ENCODE results near the gene SAP30BP.
A peak's percentile ranks its signal among the peaks of the same experiment; 100 is the strongest.

SAP30BP gene

DNA sequence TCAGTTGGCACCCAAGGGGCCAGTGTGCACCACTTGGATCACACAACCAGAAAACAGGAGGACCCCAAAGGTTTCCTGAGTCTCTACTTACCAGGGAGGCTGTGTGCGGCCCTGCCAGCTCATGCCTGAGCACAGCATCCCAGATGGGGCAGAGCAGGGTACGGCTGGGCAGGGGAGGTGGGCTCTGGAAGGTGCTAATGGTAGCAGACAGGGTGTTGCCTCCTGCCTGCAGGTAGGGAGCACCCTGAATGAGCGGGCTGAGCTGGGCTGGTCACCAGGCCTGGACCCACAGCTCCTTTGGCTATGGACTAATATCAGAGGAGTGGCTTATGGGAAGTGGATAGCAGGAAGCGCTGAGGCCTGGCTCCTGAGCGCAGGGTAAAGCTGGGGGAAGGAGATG is 14.8 kb upstream of the SAP30BP start:
- DNase-seq, result no peak

DNA sequence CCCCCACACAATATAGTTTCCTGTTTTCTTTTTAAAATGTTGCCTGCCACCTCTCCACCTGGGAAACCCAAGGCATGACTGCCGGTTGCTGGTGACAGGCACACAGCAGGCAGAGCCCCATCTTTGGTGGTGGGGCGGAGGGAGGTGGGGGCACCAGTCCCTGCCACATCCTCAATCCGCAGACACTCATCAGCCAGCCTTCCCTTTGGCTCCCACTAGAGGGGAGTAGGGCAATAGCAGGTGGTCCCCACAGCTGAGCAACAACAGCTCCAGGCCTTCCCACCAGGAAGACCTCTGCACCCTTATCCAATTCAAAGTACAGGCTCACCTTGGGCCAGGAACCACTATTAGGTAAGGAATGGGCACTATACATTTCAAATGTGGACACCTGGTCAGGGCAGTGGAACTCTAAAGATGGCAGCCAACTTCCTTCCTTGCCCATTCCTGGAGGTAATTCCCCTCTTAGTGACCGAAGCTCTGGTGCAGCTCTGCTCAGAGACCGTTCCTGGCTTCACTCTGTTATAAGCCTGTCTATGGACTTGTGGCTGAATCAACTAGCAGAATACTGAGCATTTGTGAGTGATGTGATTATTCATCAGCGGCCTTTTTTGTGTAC is 14.1 kb upstream of the SAP30BP start:
- DNase-seq, result no peak

DNA sequence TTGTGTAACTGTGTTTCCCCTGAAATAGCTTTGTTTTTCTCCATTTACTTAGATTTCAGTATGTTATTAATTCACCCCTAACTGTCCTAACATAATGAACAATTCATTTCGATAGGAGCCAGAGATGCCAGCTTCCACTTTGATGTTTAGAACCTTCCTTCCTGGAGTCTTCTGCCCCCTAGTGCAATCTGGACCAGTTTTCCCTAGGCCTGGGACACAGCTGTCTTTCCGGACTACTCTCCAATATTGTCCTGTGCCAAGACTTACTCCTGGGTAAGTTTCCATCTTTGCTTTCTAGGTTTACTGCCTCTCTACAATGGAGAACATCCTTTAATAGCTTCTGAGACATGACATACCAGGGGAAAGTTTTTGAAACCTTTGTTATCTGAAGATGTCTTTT is 13.0 kb upstream of the SAP30BP start:
- DNase-seq, result no peak

DNA sequence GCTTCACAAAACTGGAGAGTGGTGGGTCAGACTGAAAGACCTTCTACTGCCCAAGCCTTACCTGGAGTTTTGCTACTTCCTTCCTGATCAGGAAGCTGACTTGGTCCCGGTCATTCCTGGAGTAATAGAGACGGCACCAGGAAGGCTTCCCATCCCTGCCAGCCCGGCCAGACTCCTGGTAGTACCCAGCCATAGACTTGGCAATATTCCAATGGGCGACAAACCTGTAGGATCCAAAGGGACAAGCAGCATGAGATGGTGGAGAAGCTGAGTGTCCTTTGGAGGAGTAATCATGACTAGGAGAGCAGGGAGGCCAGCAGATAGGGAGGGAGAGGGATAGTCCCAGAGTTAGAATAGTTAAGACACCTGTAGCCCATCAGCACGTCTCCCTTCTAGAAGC is 8.9 kb upstream of the SAP30BP start:
- no peak for DNase-seq

DNA sequence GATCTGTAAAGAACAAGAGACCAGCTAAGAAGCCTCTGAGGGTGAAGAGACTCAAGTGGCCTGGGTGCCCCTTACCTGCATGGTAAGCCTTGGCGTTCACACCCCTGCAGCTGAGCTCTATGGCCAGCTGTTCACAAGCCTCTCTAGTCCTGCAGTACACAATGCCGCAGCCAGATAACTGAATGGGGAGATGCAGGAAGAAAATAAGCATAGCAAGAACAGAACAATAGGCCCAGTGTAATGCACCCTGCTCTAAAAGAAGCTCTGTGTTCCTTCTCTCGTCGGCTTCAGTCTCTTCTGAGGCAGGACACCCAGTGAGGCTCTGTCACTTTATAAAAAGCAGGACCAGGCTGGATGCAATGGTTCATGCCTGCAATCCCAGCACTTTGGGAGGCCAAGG is 5.6 kb upstream of the SAP30BP start:
- no peak for DNase-seq

DNA sequence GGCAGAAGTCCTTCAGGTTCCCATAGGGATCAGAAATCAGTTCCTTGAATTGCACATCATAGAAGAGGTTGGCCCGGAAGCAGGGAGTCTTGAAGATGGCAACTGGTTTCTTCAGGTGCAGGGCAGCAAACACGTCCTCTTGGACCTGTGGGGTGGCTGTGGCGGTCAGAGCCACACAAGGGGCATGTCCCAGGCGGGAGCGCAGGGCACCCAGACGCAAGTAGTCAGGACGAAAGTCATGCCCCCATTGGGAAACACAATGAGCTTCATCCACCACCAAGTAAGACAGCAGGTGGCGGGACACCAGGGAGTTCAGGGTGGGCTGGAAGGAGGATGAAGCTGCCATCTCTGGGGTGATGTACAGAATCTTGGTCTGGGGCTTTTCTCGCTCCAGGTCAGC is 4.6 kb upstream of the SAP30BP start:
- no peak for DNase-seq

DNA sequence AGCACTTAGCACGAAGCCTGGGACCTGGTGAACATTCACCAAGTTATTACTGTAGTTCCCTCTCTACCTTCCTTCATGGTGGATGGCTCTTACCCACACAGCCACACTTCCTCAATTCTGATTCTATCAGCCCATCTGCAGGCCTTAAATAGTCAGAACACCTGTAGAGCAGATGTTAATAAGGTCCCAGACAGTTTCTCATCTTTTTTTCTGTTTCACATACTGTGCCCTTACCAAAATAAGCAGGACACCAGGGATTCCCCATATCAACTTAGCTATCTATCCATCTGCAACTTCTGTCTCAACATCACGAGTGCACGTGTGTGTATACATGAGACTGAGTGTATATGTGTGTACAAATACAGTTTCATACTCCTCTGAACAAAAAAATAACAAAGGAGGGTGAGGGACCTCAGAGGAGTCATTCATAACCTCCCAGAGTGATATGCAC is 3.0 kb upstream of the SAP30BP start:
- no peak for DNase-seq

DNA sequence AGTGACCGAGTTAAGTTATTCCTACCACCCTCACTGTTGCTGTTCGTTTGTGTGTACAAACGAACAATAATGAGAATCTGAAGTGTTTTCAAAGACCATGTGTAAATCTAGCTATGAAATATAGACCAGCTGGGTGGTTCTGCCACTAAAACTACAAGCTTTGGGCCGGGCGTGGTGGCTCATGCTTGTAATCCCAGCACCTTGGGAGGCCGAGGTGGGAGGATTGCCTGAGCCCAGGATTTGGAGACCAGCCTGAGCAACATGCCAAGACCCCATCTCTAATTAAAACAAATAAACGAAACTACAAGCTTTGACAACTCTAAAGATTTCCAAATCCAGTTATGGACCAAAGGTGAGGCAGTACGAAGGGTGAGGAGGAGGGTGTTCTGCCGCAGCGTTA is 1.2 kb upstream of the SAP30BP start:
- no peak for DNase-seq

DNA sequence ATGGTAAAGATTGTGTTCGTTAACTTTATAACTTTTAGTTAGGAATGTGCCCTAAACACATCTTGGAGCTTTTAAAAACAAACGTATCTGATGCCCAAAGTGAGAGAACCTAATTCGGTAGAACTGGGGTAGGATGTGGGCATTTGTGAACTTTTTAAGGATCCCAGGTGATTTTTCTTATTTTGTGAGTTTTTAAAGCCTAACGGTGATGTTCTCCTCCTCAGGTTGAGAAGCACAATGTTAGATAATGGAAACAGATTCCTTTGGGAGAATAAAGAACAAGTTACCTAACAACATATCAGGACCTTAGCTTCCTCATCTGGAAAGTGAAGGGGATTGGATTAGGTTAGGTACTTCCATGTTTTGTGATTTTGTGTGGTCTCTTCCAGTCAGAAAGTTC is 687 bp downstream of the SAP30BP start:
- no peak for DNase-seq

DNA sequence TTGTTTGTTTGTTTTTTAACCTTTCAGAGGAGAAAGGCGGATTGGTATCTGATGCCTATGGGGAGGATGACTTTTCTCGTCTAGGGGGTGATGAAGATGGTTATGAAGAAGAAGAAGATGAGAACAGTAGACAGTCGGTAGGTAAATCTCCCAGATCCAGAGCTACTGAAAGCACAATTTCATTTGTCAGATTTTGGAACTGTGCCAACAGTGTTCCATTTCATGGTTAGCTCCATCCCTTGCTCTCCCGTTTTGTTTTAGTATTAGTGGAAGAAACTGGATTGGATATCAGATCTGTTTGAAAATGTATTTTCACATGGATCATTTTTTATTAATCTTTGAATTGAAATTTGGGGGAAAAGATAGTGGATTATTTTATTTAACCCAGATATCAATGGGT is 1.4 kb downstream of the SAP30BP start:
- no peak for DNase-seq

DNA sequence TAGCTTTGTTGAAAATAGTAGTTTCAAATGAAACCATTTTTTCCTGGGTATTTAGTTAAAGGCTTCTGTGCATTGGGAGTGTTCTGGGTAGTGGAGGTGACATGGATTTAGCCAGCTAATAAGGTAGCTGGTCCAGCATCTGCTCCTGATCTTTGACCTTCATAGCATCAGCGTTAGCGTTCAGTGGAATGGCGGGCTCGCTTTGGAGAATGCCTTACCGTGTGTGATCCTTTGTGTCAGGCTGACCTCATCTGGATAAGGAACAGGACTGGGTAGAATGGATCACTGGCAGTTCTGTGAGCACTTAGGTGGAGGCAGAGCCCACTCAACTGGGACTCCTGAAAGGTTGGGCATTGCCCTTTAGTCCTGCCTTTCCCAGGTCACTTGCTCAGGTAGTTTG is 3.7 kb downstream of the SAP30BP start:
- no peak for DNase-seq

DNA sequence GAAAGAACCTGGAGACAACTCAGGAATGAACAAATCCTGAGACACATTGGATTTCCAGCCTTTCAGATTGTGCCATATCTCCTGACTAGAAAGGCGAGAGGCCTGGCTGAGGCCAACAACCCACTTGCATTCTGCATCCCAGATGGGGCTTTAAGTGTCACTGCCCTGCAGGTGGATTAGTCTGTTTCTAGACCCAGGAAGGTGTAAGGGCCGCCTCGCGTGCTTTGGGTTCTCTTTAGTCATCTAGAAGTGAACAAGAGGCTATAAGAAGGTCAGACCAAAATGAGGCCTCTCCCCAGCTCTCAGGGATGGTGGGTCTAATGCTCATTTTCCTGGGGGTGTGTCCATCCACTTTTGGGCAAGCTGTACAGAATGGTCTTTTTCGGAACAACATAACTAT is 4.9 kb downstream of the SAP30BP start:
- no peak for DNase-seq

DNA sequence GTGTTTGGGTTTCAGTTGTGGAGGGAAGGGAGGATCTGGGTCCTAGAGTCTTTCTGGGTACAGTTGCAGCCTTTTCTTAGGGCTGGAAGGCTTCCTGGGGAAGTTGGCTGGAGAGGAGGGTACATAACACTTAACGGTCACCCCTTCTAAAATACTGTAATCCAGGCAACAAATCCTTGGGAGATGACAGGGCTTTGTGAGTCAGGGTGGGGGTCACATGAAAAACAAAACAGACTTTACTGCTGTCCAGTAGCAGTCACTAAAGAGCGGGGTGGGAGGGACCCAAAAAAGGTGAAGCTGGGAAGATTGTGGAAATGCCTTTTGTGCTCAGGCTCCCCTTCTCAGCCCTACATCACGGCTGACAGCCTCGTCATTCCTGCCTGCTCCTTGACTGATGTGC is 6.3 kb downstream of the SAP30BP start:
- DNase-seq, result no peak

DNA sequence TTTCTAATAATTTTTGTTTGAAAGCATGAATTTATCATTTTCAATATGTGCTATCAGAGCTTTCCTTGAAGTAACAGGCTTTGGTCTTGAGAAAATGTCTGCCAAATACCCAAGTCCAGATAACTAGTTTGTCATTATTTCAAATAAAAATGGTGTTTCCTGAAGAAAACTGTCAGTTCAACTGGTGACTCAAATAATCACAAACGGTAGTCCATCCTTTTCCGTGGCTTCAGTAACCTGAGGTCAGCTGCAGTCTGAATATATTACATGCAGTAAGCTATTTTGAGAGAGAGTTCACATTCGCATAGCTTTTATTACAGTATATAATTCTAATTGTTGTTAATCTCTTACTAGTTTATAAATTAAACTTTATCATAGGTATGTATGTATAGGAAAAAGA is 9.3 kb downstream of the SAP30BP start:
- DNase-seq, result no peak

DNA sequence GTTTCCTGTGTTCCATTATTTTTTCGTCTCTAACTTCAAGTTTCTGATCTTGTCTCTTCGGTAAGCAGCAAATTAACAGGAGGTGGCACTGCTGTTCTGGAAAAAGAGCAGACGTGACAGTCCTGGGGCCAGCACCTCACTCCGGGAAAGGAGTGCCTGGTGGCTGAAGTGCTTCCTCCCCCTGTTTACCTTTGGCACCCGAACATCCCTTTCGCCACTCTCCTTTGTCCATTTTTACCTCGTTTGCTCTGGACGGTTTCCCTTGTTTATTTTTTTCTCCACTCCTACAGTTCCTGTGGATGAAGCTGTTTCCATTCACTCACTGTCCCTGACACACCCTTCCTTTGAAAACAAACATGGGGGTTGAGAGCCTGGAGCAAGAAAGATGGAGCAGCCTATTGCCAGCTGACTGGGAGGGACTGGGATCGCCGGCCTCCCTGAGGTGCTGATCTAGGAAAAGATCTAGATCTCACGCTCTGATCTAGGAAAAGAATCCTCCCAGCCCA is 12.6 kb downstream of the SAP30BP start:
- DNase-seq, result no peak

DNA sequence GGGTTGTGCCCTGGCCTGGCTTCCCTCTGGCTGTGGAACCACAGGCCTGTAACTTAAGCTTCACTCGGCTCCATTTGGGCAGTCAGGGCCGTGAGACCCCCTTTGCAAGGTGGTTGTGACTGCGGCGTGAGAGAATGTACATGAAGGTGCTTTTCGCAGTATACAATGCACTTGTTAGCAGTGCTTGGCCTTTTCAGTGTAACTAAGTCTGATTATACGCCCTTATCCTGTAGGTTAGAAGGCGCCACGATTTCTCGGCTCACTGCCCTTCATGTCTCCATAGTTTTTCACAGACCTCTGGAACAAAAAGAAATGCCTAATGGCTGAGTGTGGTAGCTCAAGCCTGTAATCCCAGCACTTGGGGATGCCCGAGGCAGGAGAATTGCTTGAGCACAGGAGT is 13.3 kb downstream of the SAP30BP start:
- DNase-seq, result no peak

DNA sequence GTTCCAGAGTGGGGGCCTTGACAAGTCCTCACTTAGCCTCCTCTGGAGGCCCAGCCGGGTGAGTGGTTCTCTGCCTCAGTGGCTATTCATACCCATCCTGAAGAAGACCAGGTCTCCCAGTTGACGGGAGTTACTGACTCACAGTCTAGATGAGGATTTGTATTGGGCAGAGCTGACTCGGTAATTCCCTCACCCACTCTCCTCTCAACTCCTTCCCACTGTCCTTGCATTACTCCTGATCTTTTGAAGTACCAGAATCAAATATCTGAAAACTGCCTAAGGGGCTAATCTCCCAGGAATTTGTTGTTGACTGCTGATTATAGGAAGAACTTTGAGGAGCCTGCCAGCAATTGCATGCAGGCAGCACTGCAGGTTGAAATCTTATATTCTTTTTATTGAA is 14.2 kb downstream of the SAP30BP start:
- DNase-seq, result no peak

DNA sequence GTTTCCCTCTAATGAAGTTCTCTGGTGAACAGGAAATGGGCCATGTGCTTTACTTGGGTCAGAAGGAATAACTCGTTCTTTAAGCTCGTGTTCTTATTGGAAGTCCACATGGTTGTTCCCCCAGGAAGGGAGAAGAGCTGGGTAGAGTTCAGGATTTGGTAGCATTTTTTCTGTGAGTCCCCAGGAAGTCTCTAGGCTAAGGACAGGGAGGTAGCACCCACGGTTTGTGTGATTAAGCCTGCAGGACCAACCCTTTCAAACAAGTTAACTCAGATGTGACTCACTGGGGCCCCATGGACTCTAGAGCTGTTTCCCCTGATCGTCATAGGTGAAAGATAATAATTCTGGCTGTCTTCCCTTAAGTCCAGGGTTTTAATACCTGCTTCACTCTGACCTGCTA is 16.4 kb downstream of the SAP30BP start:
- no peak for DNase-seq

DNA sequence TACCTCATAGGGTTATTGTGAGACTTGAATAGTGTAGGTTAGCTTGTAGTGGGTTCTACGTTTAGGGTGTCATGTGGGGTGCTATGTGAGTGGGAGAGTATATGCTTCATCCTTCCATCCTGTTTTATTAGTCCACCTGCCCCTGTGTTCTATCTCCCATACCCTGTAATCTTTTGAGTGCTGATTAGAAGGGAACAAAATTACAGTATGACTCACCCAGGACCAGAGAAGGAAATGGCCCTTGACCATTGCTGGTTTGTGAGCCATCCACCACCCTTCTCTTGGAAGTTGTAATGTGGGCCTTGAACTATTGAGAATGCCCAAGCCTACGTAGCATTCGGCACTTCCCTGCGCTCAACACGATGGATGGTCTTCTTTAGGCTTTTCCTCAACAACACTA is 17.1 kb downstream of the SAP30BP start:
- no peak for DNase-seq

DNA sequence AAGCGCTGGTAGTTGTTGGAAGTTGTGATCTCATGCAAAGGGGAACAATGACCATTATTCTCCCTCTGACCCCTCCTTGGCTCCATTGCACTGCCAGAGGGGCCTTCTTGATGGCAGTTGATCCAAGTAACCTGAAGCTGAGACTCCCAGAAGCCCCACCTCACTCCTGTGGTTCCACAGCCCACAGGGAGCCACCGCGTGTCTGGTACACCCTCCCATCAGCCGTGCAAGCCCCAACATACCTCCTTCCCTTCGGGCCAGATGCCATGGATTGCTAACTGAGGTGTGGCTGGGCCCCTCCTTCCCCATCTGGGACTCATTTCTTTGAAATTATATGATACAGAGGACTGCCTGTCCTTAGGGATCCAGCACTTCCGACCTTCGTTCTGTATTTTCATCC is 17.8 kb downstream of the SAP30BP start:
- DNase-seq, result no peak

DNA sequence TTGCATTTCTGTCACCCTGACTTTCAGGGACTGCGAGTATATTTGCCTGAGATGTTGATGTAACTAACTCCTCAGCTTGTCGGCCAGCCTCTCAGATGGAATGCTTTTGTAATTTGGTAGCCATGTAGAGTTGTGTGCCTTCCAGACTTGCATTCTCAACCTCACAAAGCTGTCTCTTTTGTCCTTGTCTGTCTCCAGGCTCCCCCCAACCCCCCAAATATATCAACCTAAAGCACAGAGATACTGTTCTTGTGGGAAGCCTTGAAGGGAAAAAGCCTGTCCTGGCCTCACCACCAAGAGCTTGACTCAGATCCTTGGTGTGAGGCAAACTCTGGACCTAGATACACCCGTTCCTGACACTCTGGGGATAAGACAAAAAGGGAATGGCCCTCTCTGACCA is 18.4 kb downstream of the SAP30BP start:
- no peak for DNase-seq

DNA sequence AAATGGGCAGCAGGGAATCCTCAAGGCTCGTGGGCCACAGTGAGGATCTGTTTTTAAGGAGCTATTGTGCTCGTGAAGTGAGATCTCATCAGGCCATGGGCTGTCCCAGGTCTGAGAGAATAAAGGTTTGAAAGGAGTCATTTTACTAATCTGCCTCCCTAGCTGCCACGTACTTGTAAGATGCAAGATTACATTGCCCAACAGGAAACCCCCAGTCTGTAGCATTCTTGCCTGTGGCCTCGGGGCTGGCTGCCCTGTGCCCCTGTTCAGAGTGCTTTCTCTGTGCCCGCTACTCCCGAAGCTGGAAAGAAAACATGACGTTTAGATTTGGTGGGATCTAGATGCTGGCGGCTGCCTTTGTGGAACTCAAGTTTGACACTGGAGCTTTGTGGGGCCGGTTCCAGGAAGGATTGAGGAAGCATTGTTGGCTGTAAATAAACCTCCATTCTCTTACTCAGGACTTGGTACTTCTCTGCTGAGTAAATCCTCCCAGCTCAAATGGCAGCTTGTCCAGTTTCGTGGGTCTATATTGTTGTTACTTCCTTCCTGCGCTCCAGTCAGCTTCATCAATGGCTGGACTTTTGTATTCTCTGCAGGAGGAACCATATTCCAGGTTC is 21.2 kb downstream of the SAP30BP start:
- no peak for DNase-seq

DNA sequence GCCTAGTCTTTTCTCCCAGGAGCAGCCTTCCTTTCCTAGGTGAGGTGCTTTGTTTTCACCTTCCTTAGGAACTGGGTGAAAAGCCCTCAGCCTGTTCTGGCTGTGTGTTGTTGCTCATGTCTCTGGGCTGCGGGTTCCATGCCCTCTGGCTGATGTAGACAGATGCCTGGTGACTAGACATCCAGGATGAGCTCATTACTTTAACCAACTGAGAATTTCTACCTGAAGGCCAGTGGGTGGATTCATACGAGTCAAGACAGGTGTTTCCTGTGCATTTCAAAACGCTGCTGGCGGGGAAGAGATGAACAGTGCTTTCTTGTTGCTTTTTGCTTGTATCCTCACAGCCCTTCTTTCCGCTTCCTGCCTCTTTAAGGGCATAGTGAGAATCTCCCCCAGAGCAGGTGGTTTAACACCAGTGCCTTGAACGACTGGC is 22.3 kb downstream of the SAP30BP start:
- peak; percentile 23 for DNase-seq

DNA sequence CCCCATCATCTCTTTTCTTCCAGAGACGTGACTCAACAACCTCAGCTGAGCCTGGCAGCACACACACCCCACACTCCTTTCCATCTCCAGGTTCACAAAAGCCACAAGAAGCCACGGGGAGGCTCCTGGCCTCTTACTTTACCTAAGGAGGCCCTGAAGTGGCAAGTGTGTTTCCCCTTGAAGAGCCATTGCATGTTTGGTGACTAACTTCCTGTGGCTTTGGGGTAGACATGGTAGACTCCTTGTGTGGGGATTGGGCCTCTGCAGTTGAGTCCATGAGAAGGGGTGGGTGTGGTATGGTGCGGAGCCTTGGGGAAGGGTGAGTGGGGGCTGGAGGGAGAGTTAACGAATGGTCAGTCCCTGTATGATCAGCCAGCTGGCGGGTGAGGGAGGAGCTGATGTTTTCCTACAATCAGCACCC is 24.2 kb downstream of the SAP30BP start:
- DNase-seq, result no peak
